ENCODE results near the gene NEU1. TPM values are rescaled to one million over a fixed set of nuclear protein-coding genes. Genes with fewer than 3 reads are reported as not detected.
"Not testable (repeated sequence)": the region's sequence is repeated elsewhere in the genome, so short reads cannot be mapped to it uniquely, and the experiment has no call there.

NEU1 gene
- total RNA-seq, 6 donors from 2014 or later = 28.3 to 90.3 (median 64.6) TPM

DNA sequence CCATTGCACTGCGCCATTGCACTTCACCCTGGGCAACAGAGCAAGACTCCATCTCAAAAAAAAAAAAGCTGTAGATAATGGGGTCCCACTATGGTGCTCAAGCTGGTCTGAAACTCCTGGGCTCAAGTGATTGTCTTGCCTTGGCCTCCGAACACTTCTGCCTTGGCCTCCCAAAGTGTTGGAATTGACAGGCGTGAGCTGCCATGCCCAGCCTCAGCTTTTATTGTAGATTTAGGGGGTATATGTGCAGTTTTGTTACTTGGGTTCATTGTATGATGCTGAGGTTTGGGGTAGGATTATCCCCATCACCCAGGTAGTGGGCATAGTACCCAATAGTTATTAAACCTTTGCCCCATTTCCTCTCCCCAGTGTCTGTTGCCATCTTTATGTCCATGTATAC is 23.7 kb downstream of the NEU1 start:
- no peaks in the 10 kb centered on the region for H3K27me3 ChIP-seq
- WGBS, 2 donors = 90 to 96% methylated on average over 3 of the region's 3 CpGs
- TF ChIP-seq POLR2AphosphoS5 (IDR thresholded peaks at IDR 0.05) (no peak), POLR2A (IDR thresholded peaks at IDR 0.05) (no peak), EP300 (IDR thresholded peaks at IDR 0.05) (no peak)
- TF ChIP-seq, protein P1, sequence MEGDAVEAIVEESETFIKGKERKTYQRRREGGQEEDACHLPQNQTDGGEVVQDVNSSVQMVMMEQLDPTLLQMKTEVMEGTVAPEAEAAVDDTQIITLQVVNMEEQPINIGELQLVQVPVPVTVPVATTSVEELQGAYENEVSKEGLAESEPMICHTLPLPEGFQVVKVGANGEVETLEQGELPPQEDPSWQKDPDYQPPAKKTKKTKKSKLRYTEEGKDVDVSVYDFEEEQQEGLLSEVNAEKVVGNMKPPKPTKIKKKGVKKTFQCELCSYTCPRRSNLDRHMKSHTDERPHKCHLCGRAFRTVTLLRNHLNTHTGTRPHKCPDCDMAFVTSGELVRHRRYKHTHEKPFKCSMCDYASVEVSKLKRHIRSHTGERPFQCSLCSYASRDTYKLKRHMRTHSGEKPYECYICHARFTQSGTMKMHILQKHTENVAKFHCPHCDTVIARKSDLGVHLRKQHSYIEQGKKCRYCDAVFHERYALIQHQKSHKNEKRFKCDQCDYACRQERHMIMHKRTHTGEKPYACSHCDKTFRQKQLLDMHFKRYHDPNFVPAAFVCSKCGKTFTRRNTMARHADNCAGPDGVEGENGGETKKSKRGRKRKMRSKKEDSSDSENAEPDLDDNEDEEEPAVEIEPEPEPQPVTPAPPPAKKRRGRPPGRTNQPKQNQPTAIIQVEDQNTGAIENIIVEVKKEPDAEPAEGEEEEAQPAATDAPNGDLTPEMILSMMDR (IDR thresholded peaks at IDR 0.05) = no peak
- H3K4me1 ChIP-seq = peaks cover 35 to 41% (median 36%) of the 10 kb centered on the region in 4 donors
- ATAC-seq (ENCODE audit: low FRiP score in 2 of 2) (no peak), DNase-seq (no peak)
- H3K4me3 ChIP-seq = peak overlapping the region in 1 of 4 donors; percentile 93
- H3K9me3 ChIP-seq = no peaks in the 10 kb centered on the region
- H3K36me3 ChIP-seq = peaks cover 14 to 55% (median 48%) of the 10 kb centered on the region in 4 donors
- no peak overlapping the region for H3K27ac ChIP-seq

DNA sequence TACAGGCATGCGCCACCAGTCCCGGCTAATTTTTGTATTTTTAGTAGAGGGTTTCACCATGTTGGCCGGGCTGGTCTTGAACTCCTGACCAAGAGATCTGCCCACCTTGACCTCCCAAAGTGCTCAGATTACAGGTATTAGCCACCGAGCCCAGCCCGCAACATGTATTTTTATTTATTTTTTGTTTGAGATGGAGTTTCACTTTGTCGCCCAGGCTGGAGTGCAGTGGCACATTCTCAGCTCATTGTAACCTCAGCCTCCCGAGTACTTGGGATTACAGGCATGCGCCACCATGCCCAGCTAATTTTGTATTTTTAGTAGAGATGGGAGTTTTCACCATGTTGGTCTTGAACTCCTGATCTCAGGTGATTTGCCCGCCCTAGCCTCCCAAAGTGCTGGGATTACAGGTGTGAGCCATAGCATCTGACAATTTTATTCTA is 24.5 kb downstream of the NEU1 start:
- H3K9me3 ChIP-seq; DNase-seq; ATAC-seq (ENCODE audit: low FRiP score in 2 of 2); H3K27me3 ChIP-seq: not testable (repeated sequence)
- Histone ChIP-seq H3K4me3 (peak overlapping the region in 1 of 4 donors; percentile 93), H3K4me1 (peaks cover 40 to 47% (median 41%) of the 10 kb centered on the region in 4 donors), H3K36me3 (peaks cover 14 to 55% (median 48%) of the 10 kb centered on the region in 4 donors), H3K27ac (peak overlapping the region in 1 of 4 donors; percentile 30)
- WGBS, 2 donors = 87 to 89% methylated on average over 9 of the region's 9 CpGs

DNA sequence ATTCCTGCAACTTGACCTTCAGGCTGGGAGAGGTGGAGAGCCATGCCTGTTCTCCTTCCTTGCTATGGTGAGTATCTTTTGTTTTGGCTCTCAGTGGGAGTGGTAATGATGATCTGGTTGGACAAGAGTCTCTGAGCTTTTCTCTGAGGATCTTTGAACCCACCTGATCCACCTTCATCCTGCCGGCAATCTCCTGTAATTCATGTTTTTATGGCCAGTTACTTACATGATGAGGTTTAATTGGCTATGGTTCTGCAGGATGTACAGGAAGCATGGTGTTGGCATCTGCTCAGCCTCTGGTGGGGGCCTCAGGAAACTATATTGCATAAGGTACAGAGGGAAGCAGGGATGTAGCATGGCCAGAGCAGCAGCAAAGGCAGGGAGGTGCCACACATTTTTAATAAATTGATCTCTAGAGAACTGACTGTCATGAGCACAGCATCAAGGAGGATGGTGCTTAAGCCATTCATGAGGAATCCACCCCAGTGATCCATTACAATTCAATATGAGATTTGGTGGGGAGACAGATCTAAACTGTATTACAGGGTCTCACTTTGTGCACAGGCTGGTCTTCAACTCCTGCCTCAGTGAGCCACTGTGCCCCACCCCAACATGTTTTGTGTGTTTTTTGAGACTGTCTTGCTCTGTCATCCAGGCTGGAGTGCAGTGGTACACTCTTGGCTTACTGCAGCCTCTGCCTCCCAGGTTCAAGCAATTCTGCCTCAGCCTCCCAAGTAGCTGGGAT is 25.1 kb downstream of the NEU1 start:
- Histone ChIP-seq H3K36me3 (peaks cover 14 to 55% (median 48%) of the 10 kb centered on the region in 4 donors), H3K27me3 (no peaks in the 10 kb centered on the region), H3K4me3 (peak overlapping the region in 3 of 4 donors; percentile 83 to 93 (median 91)), H3K9me3 (no peaks in the 10 kb centered on the region), H3K27ac (peak overlapping the region in 2 of 4 donors; percentile 96 to 99), H3K4me1 (peaks cover 40 to 53% (median 41%) of the 10 kb centered on the region in 4 donors)
- DNase-seq = no peak
- TF ChIP-seq, protein P1 (IDR thresholded peaks at IDR 0.05) = no peak
- no peak for TF ChIP-seq POLR2AphosphoS5 (IDR thresholded peaks at IDR 0.05)
- TF ChIP-seq POLR2A (IDR thresholded peaks at IDR 0.05) = no peak
- no peak for TF ChIP-seq EP300 (IDR thresholded peaks at IDR 0.05)
- ATAC-seq (ENCODE audit: low FRiP score in 2 of 2) = no peak
- WGBS, 2 donors = 27 to 43% methylated on average over 1 of the region's 1 CpG

DNA sequence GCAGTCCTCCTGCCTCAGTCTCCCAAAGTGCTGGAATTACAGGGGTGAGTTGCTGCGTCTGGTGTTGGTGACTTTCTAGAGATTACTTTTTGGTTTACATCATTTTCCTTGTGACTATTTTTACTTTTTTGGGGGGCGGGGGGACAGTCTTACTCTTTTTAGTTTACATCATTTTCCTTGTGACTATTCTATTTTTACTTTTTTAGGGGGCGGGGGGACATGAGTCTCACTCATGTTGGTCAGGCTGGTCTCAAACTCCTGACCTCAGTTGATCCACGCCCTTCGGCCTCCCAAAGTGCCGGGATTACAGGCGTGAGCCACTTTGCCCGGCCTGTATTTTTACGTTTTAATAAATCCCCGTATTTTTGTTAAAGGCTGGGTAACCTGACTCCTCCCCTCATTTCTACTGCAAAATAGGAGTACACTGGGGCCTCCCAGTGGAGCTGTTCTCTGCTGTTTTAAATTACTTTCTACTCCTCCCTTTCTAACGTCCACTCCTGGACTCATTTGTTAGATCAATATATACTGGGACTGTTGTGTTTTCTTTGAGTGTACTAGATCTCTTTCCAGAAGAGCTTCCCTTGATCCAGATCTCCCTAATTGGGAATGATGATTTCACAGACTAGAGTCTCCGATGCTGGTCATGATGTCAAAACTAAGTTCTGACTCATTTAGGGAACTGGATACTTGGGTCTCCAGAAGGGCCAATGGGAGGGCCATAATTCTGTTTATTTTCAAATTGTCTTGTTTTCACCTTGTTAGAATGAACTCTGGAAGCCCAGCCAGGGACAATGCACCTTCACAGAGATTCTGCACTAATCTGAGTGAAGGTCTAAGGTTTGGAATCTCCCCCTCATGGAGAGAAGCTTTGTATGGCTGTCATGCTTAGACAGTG is 25.9 kb downstream of the NEU1 start:
- TF ChIP-seq POLR2A (IDR thresholded peaks at IDR 0.05) (no peak), POLR2AphosphoS5 (IDR thresholded peaks at IDR 0.05) (no peak), EP300 (IDR thresholded peaks at IDR 0.05) (no peak)
- TF ChIP-seq, protein P1 (IDR thresholded peaks at IDR 0.05) = no peak
- no peaks in the 10 kb centered on the region for H3K9me3 ChIP-seq
- peak overlapping the region; percentile 49 to 99 (median 94) for H3K27ac ChIP-seq
- peaks cover 42 to 62% (median 46%) of the 10 kb centered on the region in 4 donors for H3K4me1 ChIP-seq
- ATAC-seq (ENCODE audit: low FRiP score in 2 of 2) (no peak), DNase-seq (no peak)
- 29 to 39% methylated on average over 12 of the region's 12 CpGs for WGBS, 2 donors
- H3K36me3 ChIP-seq = peaks cover 14 to 55% (median 45%) of the 10 kb centered on the region in 4 donors
- H3K27me3 ChIP-seq = no peaks in the 10 kb centered on the region
- peak overlapping the region in 3 of 4 donors; percentile 83 to 93 (median 91) for H3K4me3 ChIP-seq

DNA sequence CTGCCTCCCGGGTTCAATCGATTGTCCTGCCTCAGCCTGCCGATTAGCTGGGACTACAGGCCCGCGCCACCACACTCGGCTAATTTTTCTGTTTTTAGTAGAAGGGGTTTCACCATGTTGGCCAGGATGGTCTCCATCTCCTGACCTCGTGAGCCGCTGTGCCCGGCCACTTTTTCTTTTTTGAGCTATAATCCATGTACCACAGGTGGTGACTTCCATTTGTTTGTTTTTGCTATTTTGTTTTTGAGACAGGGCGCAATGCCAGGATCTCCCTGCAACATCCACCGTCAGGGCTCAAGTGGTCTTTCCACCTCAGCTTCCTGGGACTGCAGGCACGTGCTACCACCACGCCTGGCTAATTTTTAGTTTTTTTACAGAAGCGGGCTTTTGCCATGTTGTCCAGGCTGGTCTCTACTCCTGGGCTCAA is 26.6 kb downstream of the NEU1 start:
- no peak for DNase-seq
- 28 to 29% methylated on average over 14 of the region's 14 CpGs for WGBS, 2 donors
- Histone ChIP-seq H3K27me3 (no peaks in the 10 kb centered on the region), H3K27ac (peak overlapping the region; percentile 49 to 99 (median 94)), H3K4me3 (peak overlapping the region in 3 of 4 donors; percentile 83 to 93 (median 91)), H3K4me1 (peaks cover 48 to 68% (median 52%) of the 10 kb centered on the region in 4 donors), H3K9me3 (no peaks in the 10 kb centered on the region), H3K36me3 (peaks cover 14 to 49% (median 41%) of the 10 kb centered on the region in 4 donors)
- TF ChIP-seq POLR2A (IDR thresholded peaks at IDR 0.05) (no peak), EP300 (IDR thresholded peaks at IDR 0.05) (no peak), POLR2AphosphoS5 (IDR thresholded peaks at IDR 0.05) (no peak)
- TF ChIP-seq, protein P1 (IDR thresholded peaks at IDR 0.05) = no peak
- ATAC-seq (ENCODE audit: low FRiP score in 2 of 2) = no peak
